Neural progenitor cell (in vitro differentiated cells): Measurements from ENCODE around the gene CLSTN2. TPM values are rescaled to one million over a fixed set of nuclear protein-coding genes. Genes with fewer than 3 reads are reported as not detected.

Source experiments
- DNase-seq: peaks from one replicate; pipeline ENCODE4 v3.0.0-alpha.2; 2016; ENCODE audit warnings: low spot score
- H2AFZ ChIP-seq: fragments of 200-600 bp; sonication (generic); replicated peaks from 2 replicates; pipeline ENCODE4 v1.6.1; 2016; ENCODE audit warnings: antibody characterized with exemption
- H3F3A ChIP-seq: fragments of 200-600 bp; sonication (generic); 2 replicates; pipeline ENCODE4 v1.6.1; 2016; ENCODE audit warnings: antibody characterized with exemption, low read depth
- H3K27ac ChIP-seq: fragments of 200-600 bp; sonication (generic); 2 replicates; pipeline ENCODE4 v1.5.1; 2016; ENCODE audit warnings: mild to moderate bottlenecking
- H3K27me3 ChIP-seq: fragments of 200-600 bp; sonication (generic); 2 replicates; pipeline ENCODE4 v1.6.1; 2016; ENCODE audit warnings: mild to moderate bottlenecking, moderate library complexity
- H3K36me3 ChIP-seq: fragments of 200-600 bp; sonication (generic); 2 replicates; pipeline ENCODE4 v1.5.1; 2016
- H3K4me1 ChIP-seq: fragments of 200-600 bp; sonication (generic); 2 replicates; pipeline ENCODE4 v1.6.1; 2016; ENCODE audit warnings: mixed run types
- H3K4me2 ChIP-seq: fragments of 200-600 bp; sonication (generic); 2 replicates; pipeline ENCODE4 v1.6.1; 2016
- H3K4me3 ChIP-seq: fragments of 200-600 bp; sonication (generic); 2 replicates; pipeline ENCODE4 v1.5.1; 2016
- H3K79me2 ChIP-seq: fragments of 200-600 bp; sonication (generic); 2 replicates; pipeline ENCODE4 v1.6.1; 2016; ENCODE audit warnings: low read depth
- H3K9ac ChIP-seq: fragments of 200-600 bp; sonication (generic); 2 replicates; pipeline ENCODE4 v1.6.1; 2016
- H3K9me3 ChIP-seq: fragments of 200-600 bp; sonication (generic); 2 replicates; pipeline ENCODE4 v1.5.1; 2016; ENCODE audit warnings: low read depth
- H4K20me1 ChIP-seq: fragments of 200-600 bp; sonication (generic); 2 replicates; pipeline ENCODE4 v1.6.1; 2016; ENCODE audit warnings: low read depth
- H3K27ac Mint-ChIP-seq: 3 replicates; pipeline ENCODE4 v1.8.0; 2021; ENCODE audit warnings: mixed read lengths
- H3K27me3 Mint-ChIP-seq: 2 replicates; pipeline ENCODE4 v1.8.0; 2022; ENCODE audit warnings: low read depth, mild to moderate bottlenecking, inconsistent platforms, moderate library complexity, mixed read lengths; ENCODE audit not compliant: insufficient read depth
- H3K36me3 Mint-ChIP-seq: 3 replicates; pipeline ENCODE4 v1.8.0; 2021; ENCODE audit warnings: mixed read lengths
- H3K4me1 Mint-ChIP-seq: 3 replicates; pipeline ENCODE4 v1.8.0; 2021; ENCODE audit warnings: mixed read lengths
- H3K4me3 Mint-ChIP-seq: 3 replicates; pipeline ENCODE4 v1.8.0; 2021; ENCODE audit warnings: mild to moderate bottlenecking, moderate library complexity, mixed read lengths
- H3K9me3 Mint-ChIP-seq: 3 replicates; pipeline ENCODE4 v1.8.0; 2020; ENCODE audit warnings: mixed read lengths
- EZH2 ChIP-seq: fragments of 200-600 bp; sonication (generic); IDR thresholded peaks from 2 replicates; pipeline ENCODE4 v1.6.1; 2017; ENCODE audit warnings: antibody characterized with exemption, mild to moderate bottlenecking, moderate library complexity
- EZH2phosphoT487 ChIP-seq: fragments of 200-600 bp; sonication (generic); IDR thresholded peaks from 2 replicates; pipeline ENCODE4 v1.6.1; 2017; ENCODE audit warnings: antibody characterized with exemption
- total RNA-seq: library from RNA; depleted of rRNA; stranded (reverse); fragments of >200 nt; gene quantifications from 2 replicates; pipeline ENCODE4 v1.2.3, GENCODE V29; 2015; ENCODE audit warnings: low replicate concordance
- TF ChIP-seq, protein P1 (sequence below): fragments of 200-600 bp; sonication (generic); IDR thresholded peaks from 2 replicates; pipeline ENCODE4 v1.5.1; 2017; ENCODE audit warnings: antibody characterized with exemption, mild to moderate bottlenecking

Gene CLSTN2
- total RNA-seq, 1 donor from 2014 or later: 0.22 TPM

DNA sequence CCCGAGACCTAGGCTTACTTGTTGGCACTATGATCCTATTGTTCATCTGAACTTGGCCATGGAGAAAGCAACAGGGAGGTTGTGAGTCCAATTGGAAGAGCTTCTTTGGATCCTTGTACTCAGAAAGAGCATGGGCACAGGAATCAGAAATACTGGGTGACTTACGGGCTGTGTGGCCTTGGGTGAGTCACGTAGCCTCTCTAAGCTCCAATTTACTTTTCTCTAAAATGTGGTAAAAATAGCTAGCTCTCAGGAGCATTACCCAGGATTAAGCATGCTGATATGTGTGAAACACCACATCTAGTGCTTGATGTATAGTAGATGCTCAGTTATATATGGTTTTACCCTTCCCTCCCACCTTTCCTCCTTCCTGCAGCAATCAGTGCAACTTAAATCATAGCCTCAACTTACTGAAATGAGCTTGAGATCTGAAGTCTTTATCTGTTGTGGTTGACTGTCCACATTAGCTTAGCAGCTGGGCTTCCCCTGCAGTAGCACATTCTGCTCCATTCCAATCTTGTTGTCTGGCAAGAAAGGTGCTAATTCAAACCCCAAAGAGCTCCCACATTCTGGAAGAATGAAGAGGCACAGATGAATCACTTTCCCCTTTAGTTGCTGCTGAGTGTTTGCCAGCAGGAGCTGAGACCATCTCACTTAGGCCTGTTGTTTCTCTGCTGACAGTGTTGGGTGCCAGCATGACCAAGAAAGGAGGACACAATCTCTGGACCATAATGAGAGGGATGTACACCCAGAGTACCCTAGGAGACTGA, 443.8 kb downstream of the CLSTN2 start:
- no peaks in the 10 kb centered on the region for H3K27me3 Mint-ChIP-seq
- TF ChIP-seq, protein P1, sequence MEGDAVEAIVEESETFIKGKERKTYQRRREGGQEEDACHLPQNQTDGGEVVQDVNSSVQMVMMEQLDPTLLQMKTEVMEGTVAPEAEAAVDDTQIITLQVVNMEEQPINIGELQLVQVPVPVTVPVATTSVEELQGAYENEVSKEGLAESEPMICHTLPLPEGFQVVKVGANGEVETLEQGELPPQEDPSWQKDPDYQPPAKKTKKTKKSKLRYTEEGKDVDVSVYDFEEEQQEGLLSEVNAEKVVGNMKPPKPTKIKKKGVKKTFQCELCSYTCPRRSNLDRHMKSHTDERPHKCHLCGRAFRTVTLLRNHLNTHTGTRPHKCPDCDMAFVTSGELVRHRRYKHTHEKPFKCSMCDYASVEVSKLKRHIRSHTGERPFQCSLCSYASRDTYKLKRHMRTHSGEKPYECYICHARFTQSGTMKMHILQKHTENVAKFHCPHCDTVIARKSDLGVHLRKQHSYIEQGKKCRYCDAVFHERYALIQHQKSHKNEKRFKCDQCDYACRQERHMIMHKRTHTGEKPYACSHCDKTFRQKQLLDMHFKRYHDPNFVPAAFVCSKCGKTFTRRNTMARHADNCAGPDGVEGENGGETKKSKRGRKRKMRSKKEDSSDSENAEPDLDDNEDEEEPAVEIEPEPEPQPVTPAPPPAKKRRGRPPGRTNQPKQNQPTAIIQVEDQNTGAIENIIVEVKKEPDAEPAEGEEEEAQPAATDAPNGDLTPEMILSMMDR: no peak
- TF ChIP-seq EZH2phosphoT487: no peak
- TF ChIP-seq EZH2: no peak

DNA sequence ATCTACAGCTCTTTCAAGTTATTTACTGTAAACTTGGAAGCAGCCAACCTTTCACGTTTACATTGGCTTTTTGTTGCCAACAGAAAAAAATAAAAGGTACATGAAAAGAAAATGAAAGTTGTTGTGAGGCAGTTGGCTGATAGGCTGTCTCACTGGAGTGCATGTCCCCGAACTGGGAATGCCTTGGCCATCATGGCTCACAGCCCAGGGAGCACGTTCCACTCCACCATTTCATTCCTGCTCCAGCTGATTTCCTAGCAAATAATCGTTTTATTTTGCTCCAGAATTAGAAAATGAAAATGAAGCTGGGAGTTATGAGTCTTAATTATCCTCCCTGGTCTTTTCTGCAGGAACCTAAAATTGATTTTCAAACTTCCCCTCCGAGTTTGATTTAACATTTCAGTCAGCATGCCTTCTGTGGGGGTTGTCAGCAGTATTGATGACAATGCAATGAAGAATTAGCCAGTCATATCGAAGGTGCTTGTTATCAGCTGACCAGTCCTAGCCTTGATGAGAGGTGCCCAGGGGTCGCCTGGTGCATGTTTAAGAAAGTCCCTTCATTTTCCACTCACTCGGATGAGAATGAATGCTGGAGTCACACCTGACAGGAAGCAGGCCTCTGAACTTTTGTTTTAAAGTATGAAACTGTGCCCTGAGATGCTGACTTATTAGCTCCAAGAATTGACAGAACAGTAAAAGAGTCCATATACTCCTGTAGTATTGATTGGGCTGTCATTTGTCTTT, 449.2 kb downstream of the CLSTN2 start:
- H4K20me1 ChIP-seq: no peaks in the 10 kb centered on the region
- H3K4me3 Mint-ChIP-seq: no peak overlapping the region
- H3K36me3 ChIP-seq: no peaks in the 10 kb centered on the region
- H3K79me2 ChIP-seq: no peaks in the 10 kb centered on the region
- peaks cover 8% of the 10 kb centered on the region for H3K4me1 ChIP-seq
- no peak overlapping the region for H3K27ac Mint-ChIP-seq
- peaks cover 3% of the 10 kb centered on the region for H3K27me3 Mint-ChIP-seq
- H3K27ac ChIP-seq: no peak overlapping the region
- no peak overlapping the region for H3K9ac ChIP-seq
- no peaks in the 10 kb centered on the region for H3K27me3 ChIP-seq
- peaks cover 2% of the 10 kb centered on the region for H3K9me3 Mint-ChIP-seq
- H3K4me3 ChIP-seq: no peak overlapping the region
- H3K36me3 Mint-ChIP-seq: no peaks in the 10 kb centered on the region
- no peak overlapping the region for H2AFZ ChIP-seq
- no peaks in the 10 kb centered on the region for H3K9me3 ChIP-seq
- no peak overlapping the region for H3K4me2 ChIP-seq
- no peak for TF ChIP-seq EZH2
- TF ChIP-seq EZH2phosphoT487: no peak
- TF ChIP-seq, protein P1: no peak
- H3K4me1 Mint-ChIP-seq: peaks cover 21% of the 10 kb centered on the region
- no peaks in the 10 kb centered on the region for H3F3A ChIP-seq
- DNase-seq: no peak

More for the DNA sequence above, 443.8 kb downstream of the CLSTN2 start:
- no peak for DNase-seq
- Histone ChIP-seq H3K27ac (no peak overlapping the region), H3K4me2 (no peak overlapping the region), H3K4me3 (no peak overlapping the region), H3K79me2 (no peaks in the 10 kb centered on the region), H3K9ac (no peak overlapping the region), H4K20me1 (no peaks in the 10 kb centered on the region), H3K27me3 (no peaks in the 10 kb centered on the region), H3F3A (no peaks in the 10 kb centered on the region), H3K9me3 (no peaks in the 10 kb centered on the region), H3K36me3 (no peaks in the 10 kb centered on the region), H2AFZ (no peak overlapping the region), H3K4me1 (peaks cover 8% of the 10 kb centered on the region)
- Mint-ChIP-seq H3K4me1 (peaks cover 8% of the 10 kb centered on the region), H3K4me3 (no peak overlapping the region), H3K9me3 (no peaks in the 10 kb centered on the region), H3K27ac (no peak overlapping the region), H3K36me3 (no peaks in the 10 kb centered on the region)

DNA sequence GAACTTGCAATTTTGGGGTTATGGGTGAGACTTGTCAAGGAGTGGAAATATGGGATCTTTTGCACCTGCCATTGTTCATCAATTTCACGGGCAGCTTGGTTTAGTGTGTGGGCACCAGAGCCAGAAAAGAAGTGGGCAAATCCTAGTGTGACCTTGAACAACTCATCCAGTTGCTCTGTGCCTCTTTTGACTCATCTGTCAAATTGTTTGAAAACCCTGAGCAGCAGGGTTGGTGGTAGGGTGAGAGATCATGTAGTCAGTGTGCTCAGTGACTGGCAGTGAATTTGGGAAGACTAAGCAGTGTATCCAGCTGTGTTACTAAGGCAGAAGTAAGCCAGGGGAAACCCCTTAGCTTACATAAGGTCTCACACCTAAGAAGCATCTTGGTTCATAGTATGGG, 449.9 kb downstream of the CLSTN2 start:
- peaks cover 21% of the 10 kb centered on the region for H3K4me1 Mint-ChIP-seq

More for the DNA sequence above, 449.9 kb downstream of the CLSTN2 start:
- H3K79me2 ChIP-seq: no peaks in the 10 kb centered on the region
- H3K36me3 Mint-ChIP-seq: no peaks in the 10 kb centered on the region
- peaks cover 4% of the 10 kb centered on the region for H3K9me3 Mint-ChIP-seq
- DNase-seq: no peak
- no peaks in the 10 kb centered on the region for H3K9me3 ChIP-seq
- H3K4me1 ChIP-seq: peaks cover 8% of the 10 kb centered on the region
- no peaks in the 10 kb centered on the region for H3K27me3 ChIP-seq
- H3K4me3 ChIP-seq: no peak overlapping the region
- no peak overlapping the region for H3K4me2 ChIP-seq
- H2AFZ ChIP-seq: no peak overlapping the region
- no peaks in the 10 kb centered on the region for H4K20me1 ChIP-seq
- no peaks in the 10 kb centered on the region for H3F3A ChIP-seq
- peaks cover 7% of the 10 kb centered on the region for H3K27me3 Mint-ChIP-seq
- peak overlapping the region; percentile 76 for H3K27ac Mint-ChIP-seq
- H3K9ac ChIP-seq: no peak overlapping the region
- no peaks in the 10 kb centered on the region for H3K36me3 ChIP-seq
- H3K27ac ChIP-seq: no peak overlapping the region
- no peak for TF ChIP-seq EZH2
- TF ChIP-seq, protein P1: no peak
- TF ChIP-seq EZH2phosphoT487: no peak
- H3K4me3 Mint-ChIP-seq: no peak overlapping the region
